K562 (cell line): ENCODE data around the gene ZSWIM3. TPM values are rescaled to one million over a fixed set of nuclear protein-coding genes. Genes with fewer than 3 reads are reported as not detected.

Source experiments
- ATAC-seq: fragments of 200-7000 bp; cut with Tn5 transposase; 3 replicates; pipeline ENCODE4 v1.9.1; 2020; ENCODE audit warnings: moderate library complexity
- BruUV-seq: library from RNA; stranded (reverse); fragments of 400-500 nt; replicated peaks from 2 replicates; lab custom pipeline; 2021; lab: Mats Ljungman, UMichigan
- CTCF ChIA-PET: fragments of 300-600 bp; formaldehyde crosslinking; extraction: SDS; loops from one replicate; lab custom pipeline; 2021; ENCODE audit warnings: low intra/inter-chr PET ratio; lab: Yijun Ruan, JAX
- POLR2A ChIA-PET: fragments of 300-600, 350-650 bp; sonication (Branson Sonifier 250); formaldehyde crosslinking; extraction: SDS; loops from one replicate; lab custom pipeline; 2021; ENCODE audit warnings: antibody characterized with exemption, inconsistent platforms; lab: Yijun Ruan, JAX
- DNase-seq, 4 experiments: peaks; one replicate each; pipeline versions ENCODE4 v3.0.0 to v3.0.0-alpha.2; 2011 to 2018; ENCODE audit warnings: low spot score in 3 of 4, mixed read lengths in 3 of 4; ENCODE audit errors: extremely low read depth in 1 of 4
- FAIRE-seq: peaks from 2 replicates; lab custom pipeline; 2011; peaks lifted over from hg19 to GRCh38; lab: Jason Lieb, UNC
- H2AFZ ChIP-seq: 2 replicates; pipeline ENCODE4 v1.6.0; 2011; ENCODE audit warnings: low read depth, low read length, control low read depth, inconsistent platforms
- H3K27ac ChIP-seq: fragments of 200-600 bp; 3 replicates; pipeline ENCODE4 v1.8.0; 2011; ENCODE audit warnings: low read depth, mild to moderate bottlenecking, control low read depth, inconsistent platforms, low read length, moderate library complexity, mixed read lengths; ENCODE audit errors: extremely low read depth
- H3K27me3 ChIP-seq, 2 experiments: fragments of 300-600 bp in 1 of 2; 2 replicates in 1 of 2; 3 replicates in 1 of 2; pipeline versions ENCODE4 v1.6.0 to v1.8.0; 2011; ENCODE audit warnings: inconsistent platforms in 2 of 2, low read length in 2 of 2, mild to moderate bottlenecking in 1 of 2, mixed read lengths in 1 of 2, moderate library complexity in 1 of 2; ENCODE audit not compliant: control insufficient read depth in 2 of 2, insufficient read depth in 2 of 2
- H3K36me3 ChIP-seq: fragments of 300-600 bp; 3 replicates; pipeline ENCODE4 v1.8.0; 2011; ENCODE audit warnings: mild to moderate bottlenecking, low read length, inconsistent platforms; ENCODE audit not compliant: control insufficient read depth, insufficient read depth
- H3K4me1 ChIP-seq, 2 experiments: fragments of 200-600 bp in 1 of 2; replicated peaks in 1 of 2; 2 replicates in 1 of 2; 3 replicates in 1 of 2; pipeline versions ENCODE4 v1.5.1 to v1.8.0; 2011; ENCODE audit warnings: inconsistent platforms in 2 of 2, low read length in 2 of 2, mild to moderate bottlenecking in 1 of 2, mixed read lengths in 1 of 2, moderate library complexity in 1 of 2; ENCODE audit not compliant: control insufficient read depth in 2 of 2, insufficient read depth in 2 of 2
- H3K4me2 ChIP-seq: 2 replicates; pipeline ENCODE4 v1.6.1; 2011; ENCODE audit warnings: low read length, control low read depth, inconsistent platforms, mixed read lengths; ENCODE audit not compliant: insufficient read depth
- H3K4me3 ChIP-seq: fragments of 200-600 bp; sonication (generic), shearing (Covaris generic); 2 replicates; pipeline ENCODE4 v1.5.1; 2016; ENCODE audit warnings: control low read depth, inconsistent platforms
- H3K79me2 ChIP-seq: fragments of 200-600 bp; 3 replicates; pipeline ENCODE4 v1.8.0; 2011; ENCODE audit warnings: low read length, inconsistent platforms; ENCODE audit not compliant: control insufficient read depth, insufficient read depth
- H3K9ac ChIP-seq, 2 experiments: 2 replicates each; pipeline versions ENCODE4 v1.6.0 to v1.6.1; 2011; ENCODE audit warnings: low read depth in 2 of 2, low read length in 2 of 2, control low read depth in 1 of 2, inconsistent platforms in 1 of 2, mild to moderate bottlenecking in 1 of 2, mixed read lengths in 1 of 2; ENCODE audit not compliant: insufficient read depth in 1 of 2
- H3K9me1 ChIP-seq: one replicate; pipeline ENCODE4 v1.6.0; 2011; ENCODE audit warnings: inconsistent platforms, mild to moderate bottlenecking, low read length, moderate library complexity; ENCODE audit not compliant: control insufficient read depth, insufficient read depth
- H3K9me3 ChIP-seq: replicated peaks from 2 replicates; pipeline ENCODE4 v1.5.1; 2011; ENCODE audit warnings: low read depth, low read length, inconsistent platforms; ENCODE audit not compliant: control insufficient read depth, insufficient read depth
- H4K20me1 ChIP-seq: replicated peaks from 2 replicates; pipeline ENCODE4 v1.6.1; 2011; ENCODE audit warnings: low read length, inconsistent platforms, mixed read lengths; ENCODE audit not compliant: control insufficient read depth, insufficient read depth
- CREB5 ChIP-seq: fragments of 250-450 bp; sonication (Bioruptor Pico); IDR thresholded peaks from 2 replicates; pipeline ENCODE4 v1.5.0; 2020; ENCODE audit warnings: mild to moderate bottlenecking
- E2F1 ChIP-seq: sonication (generic); formaldehyde crosslinking; IDR thresholded peaks from 2 replicates; pipeline ENCODE4 v1.8.1; 2023; ENCODE audit warnings: mild to moderate bottlenecking, missing genetic modification reagents, moderate library complexity
- ELF4 ChIP-seq: fragments of 450-650 bp; formaldehyde crosslinking; IDR thresholded peaks from 2 replicates; pipeline ENCODE4 v1.4.0; 2022; ENCODE audit warnings: missing genetic modification characterization
- GTF2F1 ChIP-seq: IDR thresholded peaks from 2 replicates; pipeline ENCODE4 v1.6.1; 2011; ENCODE audit warnings: low read depth, low read length, improper control_type of control experiment
- HDAC3 ChIP-seq: fragments of 450-650 bp; IDR thresholded peaks from 2 replicates; pipeline ENCODE4 v1.6.1; 2018; ENCODE audit warnings: borderline replicate concordance, mild to moderate bottlenecking, moderate library complexity; ENCODE audit not compliant: partially characterized antibody
- HNRNPUL1 ChIP-seq: fragments of 200-400 bp; formaldehyde crosslinking; IDR thresholded peaks from 2 replicates; pipeline ENCODE4 v1.6.1; 2017; ENCODE audit warnings: low read length
- JUN ChIP-seq, 2 experiments: sonication (generic) in 1 of 2; formaldehyde crosslinking in 1 of 2; IDR thresholded peaks; 2 replicates each; pipeline versions ENCODE4 v1.6.1 to v1.8.0; 2012 to 2022; ENCODE audit warnings: borderline replicate concordance in 2 of 2, mild to moderate bottlenecking in 2 of 2, improper control_type of control experiment in 1 of 2, low read depth in 1 of 2, low read length in 1 of 2, missing genetic modification reagents in 1 of 2
- PYGO2 ChIP-seq: fragments of 450-650 bp; IDR thresholded peaks from 2 replicates; pipeline ENCODE4 v1.6.1; 2016; ENCODE audit warnings: mild to moderate bottlenecking, missing genetic modification characterization, moderate library complexity, missing compliant biosample characterization
- THRAP3 ChIP-seq: fragments of 450-650 bp; IDR thresholded peaks from 2 replicates; pipeline ENCODE4 v1.6.1; 2016; ENCODE audit warnings: mild to moderate bottlenecking, inconsistent platforms, borderline replicate concordance
- YY1 ChIP-seq, 3 experiments: IDR thresholded peaks; 2 replicates each; pipeline ENCODE4 v1.6.1; 2011; ENCODE audit warnings: low read length in 2 of 3, mild to moderate bottlenecking in 2 of 3, moderate library complexity in 2 of 3, borderline replicate concordance in 1 of 3, control low read depth in 1 of 3, low read depth in 1 of 3; ENCODE audit not compliant: insufficient read depth in 3 of 3, insufficient replicate concordance in 2 of 3, control insufficient read depth in 1 of 3, insufficient read length in 1 of 3; ENCODE audit errors: extremely low read depth in 1 of 3
- ZNF449 ChIP-seq: fragments of 250-450 bp; sonication (Bioruptor Pico); IDR thresholded peaks from 2 replicates; pipeline ENCODE4 v1.8.0; 2022; ENCODE audit warnings: moderate library complexity, mild to moderate bottlenecking, inconsistent platforms
- ZNF512 ChIP-seq: IDR thresholded peaks from 2 replicates; pipeline ENCODE4 v1.6.1; 2016; ENCODE audit warnings: missing genetic modification characterization, missing compliant biosample characterization
- ZNF586 ChIP-seq: fragments of 450-650 bp; formaldehyde crosslinking; conservative IDR thresholded peaks from 2 replicates; pipeline ENCODE4 v1.4.0; 2020; ENCODE audit warnings: mild to moderate bottlenecking, moderate library complexity
- WGBS: fragments of 100-300 bp; shearing (Covaris generic); methylation state at CpG from one replicate; pipeline ENCODE4 v1.1.6; 2016; ENCODE audit warnings: low coverage, mixed read lengths; ENCODE audit not compliant: insufficient coverage; ENCODE audit errors: missing lambda C conversion rate; 5-methylcytosine and 5-hydroxymethylcytosine counted together
- in situ Hi-C: fragments of 300-500 bp; cut with MboI; formaldehyde crosslinking; loops from 4 replicates; pipeline ENCODE4 v1.15.0; 2018; ENCODE audit warnings: inconsistent platforms, mixed read lengths
- intact Hi-C: fragments of 100-400 bp; cut with micrococcal nuclease; formaldehyde crosslinking; loops from 2 replicates; pipeline ENCODE4 v1.14.2; 2022
- polyA plus RNA-seq, 8 experiments: library from polyadenylated mRNA; depleted of rRNA in 4 of 8; stranded (reverse) in 5 of 8; unstranded in 3 of 8; fragments of >200 nt; fragmentation: Nextera tagmentation in 2 of 8; fragmentation: Illumina TruSeq in 1 of 8; extraction: Ambion mirVana in 2 of 8; extraction: Trizol in 1 of 8; gene quantifications; 2 replicates each; pipeline versions ENCODE4 v1.2.1 to v1.2.3, GENCODE V29; 2011 to 2014; ENCODE audit warnings: inconsistent platforms in 1 of 8, missing spikeins in 1 of 8
- total RNA-seq, 7 experiments: library from RNA; depleted of rRNA in 6 of 7; stranded (reverse); fragments of >200 nt in 6 of 7; fragmentation: Illumina TruSeq in 2 of 7; extraction: Trizol in 2 of 7; gene quantifications; 2 replicates each; pipeline versions ENCODE4 v1.2.1 to v1.2.3, GENCODE V29; 2011 to 2021; ENCODE audit warnings: low replicate concordance in 1 of 7
- TF ChIP-seq, protein P1 (sequence below): fragments of 450-650 bp; formaldehyde crosslinking; IDR thresholded peaks from 2 replicates; pipeline ENCODE4 v1.4.0; 2022; ENCODE audit warnings: mild to moderate bottlenecking, moderate library complexity

ZSWIM3 gene
- total and polyA plus RNA-seq, 9 of the 15 experiments (the other 6 are each of a cell fraction or from before 2014, with no cell fraction given): 1.7 to 4.3 (median 2.9) TPM

GRCh38 chr20:45853484-45853883, 3.9 kb upstream of the ZSWIM3 start:
- H3K27ac ChIP-seq: no peak overlapping the region
- TF ChIP-seq HNRNPUL1 (no peak), CREB5 (CRISPR knock-in tag) (no peak), ZNF512 (tag) (no peak), ZNF449 (CRISPR knock-in tag) (no peak), JUN (IDR thresholded peaks at IDR 0.05; ENCODE audit: borderline replicate concordance, low read depth, low read length) (no peak), JUN (CRISPR knock-in tag; IDR thresholded peaks at IDR 0.05; ENCODE audit: borderline replicate concordance) (no peak), ELF4 (CRISPR knock-in tag) (no peak), THRAP3 (no peak), YY1 (IDR thresholded peaks at IDR 0.05; ENCODE audit: borderline replicate concordance in 1 of 3, control insufficient read depth in 1 of 3, extremely low read depth in 1 of 3, insufficient read depth in 3 of 3, insufficient read length in 1 of 3, insufficient replicate concordance in 2 of 3, low read depth in 1 of 3, low read length in 2 of 3) (no peak), PYGO2 (tag) (no peak), GTF2F1 (no peak), E2F1 (no peak), HDAC3 (no peak), ZNF586 (no peak)
- TF ChIP-seq, protein P1, sequence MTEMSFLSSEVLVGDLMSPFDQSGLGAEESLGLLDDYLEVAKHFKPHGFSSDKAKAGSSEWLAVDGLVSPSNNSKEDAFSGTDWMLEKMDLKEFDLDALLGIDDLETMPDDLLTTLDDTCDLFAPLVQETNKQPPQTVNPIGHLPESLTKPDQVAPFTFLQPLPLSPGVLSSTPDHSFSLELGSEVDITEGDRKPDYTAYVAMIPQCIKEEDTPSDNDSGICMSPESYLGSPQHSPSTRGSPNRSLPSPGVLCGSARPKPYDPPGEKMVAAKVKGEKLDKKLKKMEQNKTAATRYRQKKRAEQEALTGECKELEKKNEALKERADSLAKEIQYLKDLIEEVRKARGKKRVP (CRISPR knock-in tag): no peak
- no peak for FAIRE-seq

More at GRCh38 chr20:45853484-45853883, 3.9 kb upstream of the ZSWIM3 start:
- Histone ChIP-seq H3K4me1 (peaks cover 24 to 31% of the 10 kb centered on the region in 2 experiments), H2AFZ (no peak overlapping the region), H4K20me1 (no peaks in the 10 kb centered on the region), H3K27me3 (no peaks in the 10 kb centered on the region), H3K79me2 (peaks cover 22% of the 10 kb centered on the region), H3K36me3 (peaks cover 10% of the 10 kb centered on the region; the same call in 2 of the 3 replicates), H3K9me1 (no peaks in the 10 kb centered on the region), H3K9ac (no peak overlapping the region), H3K4me3 (no peak overlapping the region), H3K4me2 (no peak overlapping the region), H3K9me3 (peaks cover 5% of the 10 kb centered on the region)
- intact Hi-C loops (no loop called here), in situ Hi-C loops (no loop called here)
- no TSS peak for BruUV-seq
- CTCF ChIA-PET: no interaction called here
- WGBS: 89% methylated on average over 2 of the region's 2 CpGs
- POLR2A ChIA-PET: interaction anchor here (1.5 kb wide), 1 partner anchor 29 kb away, joined by 6 read pairs; no protein-coding TSS in a partner anchor
- no peak for DNase-seq
- no peak for ATAC-seq
